Sigmoid colon (tissue), 7 donors: ENCODE results near the gene FRAT1. TPM values are rescaled to one million over a fixed set of nuclear protein-coding genes. Genes with fewer than 3 reads are reported as not detected.
A peak's percentile ranks its signal among the peaks of the same experiment; 100 is the strongest.

Experiments
- DNase-seq: peaks from one replicate; pipeline ENCODE4 v3.0.0-alpha.2; 2019
- H3K27ac ChIP-seq, 4 donors: fragments of 200-600 bp; sonication (generic); one replicate each; pipeline ENCODE4 v1.5.1; 2016 to 2019; ENCODE audit warnings: mild to moderate bottlenecking in 1 of 4
- H3K27me3 ChIP-seq, 3 donors: fragments of 200-600 bp; sonication (generic); one replicate each; pipeline ENCODE4 v1.5.1; 2019; ENCODE audit warnings: mild to moderate bottlenecking in 1 of 3
- H3K36me3 ChIP-seq, 4 donors: fragments of 200-600 bp; sonication (generic); one replicate each; pipeline ENCODE4 v1.5.1; 2016 to 2019
- H3K4me1 ChIP-seq, 4 donors: fragments of 200-600 bp; sonication (generic); one replicate each; pipeline ENCODE4 v1.5.1; 2017 to 2019
- H3K4me3 ChIP-seq, 4 donors: fragments of 200-600 bp; sonication (generic); one replicate each; pipeline ENCODE4 v1.5.1; 2017 to 2019; ENCODE audit warnings: mild to moderate bottlenecking in 2 of 4, moderate library complexity in 1 of 4
- H3K9me3 ChIP-seq, 4 donors: fragments of 200-600 bp in 3 of 4; sonication (generic) in 3 of 4; one replicate each; pipeline versions ENCODE4 v1.5.1 to v1.6.1; 2013 to 2019
- CTCF ChIP-seq, 4 experiments: fragments of 450-650 bp in 3 of 4; fragments of 200-600 bp in 1 of 4; IDR thresholded peaks; one replicate each; pipeline ENCODE4 v1.5.1; 2016 to 2019; ENCODE audit warnings: antibody characterized with exemption in 4 of 4, mild to moderate bottlenecking in 3 of 4, moderate library complexity in 2 of 4
- EP300 ChIP-seq, 4 donors: sonication (generic); formaldehyde crosslinking; IDR thresholded peaks; one replicate each; pipeline ENCODE4 v1.6.1; 2017; ENCODE audit warnings: antibody characterized with exemption in 4 of 4
- POLR2A ChIP-seq, 2 donors: fragments of 450-650 bp; IDR thresholded peaks; one replicate each; pipeline ENCODE4 v1.6.1; 2016; ENCODE audit warnings: antibody characterized with exemption in 2 of 2, mild to moderate bottlenecking in 2 of 2, moderate library complexity in 2 of 2
- POLR2AphosphoS5 ChIP-seq, 4 donors: sonication (generic); formaldehyde crosslinking; IDR thresholded peaks; one replicate each; pipeline ENCODE4 v1.6.1; 2017; ENCODE audit warnings: antibody characterized with exemption in 4 of 4
- WGBS, 2 donors: extraction: QIAGEN DNeasy Blood & Tissue Kit; methylation state at CpG; one replicate each; pipeline ENCODE4 v1.1.7; 2013; 5-methylcytosine and 5-hydroxymethylcytosine counted together
- intact Hi-C: fragments of 100-400 bp; cut with DNase I; formaldehyde crosslinking; loops from one replicate; pipeline ENCODE4 v1.15.1; 2023
- polyA plus RNA-seq, 3 donors: library from polyadenylated mRNA; stranded (reverse); fragments of 200-250 nt; gene quantifications; one replicate each; pipeline ENCODE4 v1.2.3, GENCODE V29; 2013
- total RNA-seq, 4 donors: library from RNA; depleted of rRNA; stranded (reverse); fragments of >200 nt; gene quantifications; one replicate each; pipeline ENCODE4 v1.1.0, GENCODE V29; 2016
- donor health status: healthy with polysubstance abuse.
- donor health status: Bipolar disorder and iron deficiency.
- donor health status: healthy.

Gene FRAT1
- total RNA-seq = 1 to 10 TPM; 4.1 to 7.1 (median 5.1) TPM
- polyA plus RNA-seq = 1 to 10 TPM; 2.8 to 5.0 (median 3.0) TPM

GRCh38 chr10:97318772-97319651 is at the start of gene FRAT1:
FRAT1 (plus strand) TSS chr10:97319271; CDS start chr10:97319454, 183 bp downstream.
- 0% methylated on average over 79 of the region's 79 CpGs for WGBS, 2 donors
- peak; percentile 21 to 88 (median 78) for TF ChIP-seq POLR2AphosphoS5 (IDR thresholded peaks at IDR 0.05)
- TF ChIP-seq EP300 (IDR thresholded peaks at IDR 0.05) = no peak
- peak; percentile 33 to 41 for TF ChIP-seq POLR2A (IDR thresholded peaks at IDR 0.05)
- TF ChIP-seq CTCF (IDR thresholded peaks at IDR 0.05) = no peak
- Histone ChIP-seq H3K27me3 (no peaks in the 10 kb centered on the region), H3K4me1 (peaks cover 0 to 33% (median 20%) of the 10 kb centered on the region in 4 donors), H3K27ac (peak within 1 kb of the TSS; percentile 90 to 97 (median 92)), H3K9me3 (no peaks in the 10 kb centered on the region), H3K4me3 (peak within 1 kb of the TSS; percentile 55 to 97 (median 82)), H3K36me3 (no peaks in the 10 kb centered on the region)
- intact Hi-C loops = loop anchor here (1.0 to 2.0 kb wide), 2 partner anchors 13 to 26 kb away; partner anchors contain the start of gene ARHGAP19
- peak; percentile 94 for DNase-seq

GRCh38 chr10:97270523-97271154 is 48.4 kb upstream of the FRAT1 start:
- H3K4me1 ChIP-seq = no peaks in the 10 kb centered on the region
- H3K36me3 ChIP-seq = peaks cover 0 to 2% (median 0%) of the 10 kb centered on the region in 4 donors
- intact Hi-C loops = no loop called here
- H3K27me3 ChIP-seq = no peaks in the 10 kb centered on the region
- no peaks in the 10 kb centered on the region for H3K9me3 ChIP-seq
- WGBS, 2 donors = 90% methylated on average over 3 of the region's 3 CpGs
- no peak overlapping the region for H3K4me3 ChIP-seq
- TF ChIP-seq CTCF (IDR thresholded peaks at IDR 0.05) (no peak), EP300 (IDR thresholded peaks at IDR 0.05) (no peak), POLR2AphosphoS5 (IDR thresholded peaks at IDR 0.05) (no peak), POLR2A (IDR thresholded peaks at IDR 0.05) (no peak)
- no peak overlapping the region for H3K27ac ChIP-seq
- no peak for DNase-seq

GRCh38 chr10:97273700-97274099 is 45.4 kb upstream of the FRAT1 start:
- Histone ChIP-seq H3K9me3 (no peaks in the 10 kb centered on the region), H3K27me3 (no peaks in the 10 kb centered on the region), H3K4me1 (peaks cover 0 to 9% (median 5%) of the 10 kb centered on the region in 4 donors), H3K4me3 (no peak overlapping the region), H3K27ac (no peak overlapping the region), H3K36me3 (no peaks in the 10 kb centered on the region)
- no peak for TF ChIP-seq POLR2A (IDR thresholded peaks at IDR 0.05)
- no peak for TF ChIP-seq EP300 (IDR thresholded peaks at IDR 0.05)
- TF ChIP-seq CTCF (IDR thresholded peaks at IDR 0.05) = no peak
- no peak for TF ChIP-seq POLR2AphosphoS5 (IDR thresholded peaks at IDR 0.05)
- WGBS, 2 donors = 97% methylated on average over 3 of the region's 3 CpGs
- no peak for DNase-seq
- intact Hi-C loops = no loop called here

GRCh38 chr10:97274828-97275227 is 44.2 kb upstream of the FRAT1 start:
- peaks cover 0 to 15% (median 5%) of the 10 kb centered on the region in 4 donors for H3K4me1 ChIP-seq
- H3K36me3 ChIP-seq = no peaks in the 10 kb centered on the region
- intact Hi-C loops = no loop called here
- TF ChIP-seq POLR2AphosphoS5 (IDR thresholded peaks at IDR 0.05) = no peak
- TF ChIP-seq CTCF (IDR thresholded peaks at IDR 0.05) = no peak
- TF ChIP-seq EP300 (IDR thresholded peaks at IDR 0.05) = no peak
- TF ChIP-seq POLR2A (IDR thresholded peaks at IDR 0.05) = no peak
- no peak for DNase-seq
- H3K4me3 ChIP-seq = no peak overlapping the region
- no peak overlapping the region for H3K27ac ChIP-seq
- WGBS, 2 donors = 71 to 85% methylated on average over 3 of the region's 9 CpGs
- H3K27me3 ChIP-seq = no peaks in the 10 kb centered on the region
- no peaks in the 10 kb centered on the region for H3K9me3 ChIP-seq
